Jurkat, Clone E6-1 (cell line): ENCODE results near the gene PRM2.

ENCODE experiments used
- DNase-seq: peaks from one replicate; pipeline ENCODE4 v3.0.0-alpha.2; 2011; ENCODE audit warnings: low read depth, low spot score
- H3K4me3 ChIP-seq: 2 replicates; pipeline ENCODE4 v1.5.1; 2011; ENCODE audit warnings: mild to moderate bottlenecking, low read length, control low read depth, moderate library complexity

Gene PRM2

DNA sequence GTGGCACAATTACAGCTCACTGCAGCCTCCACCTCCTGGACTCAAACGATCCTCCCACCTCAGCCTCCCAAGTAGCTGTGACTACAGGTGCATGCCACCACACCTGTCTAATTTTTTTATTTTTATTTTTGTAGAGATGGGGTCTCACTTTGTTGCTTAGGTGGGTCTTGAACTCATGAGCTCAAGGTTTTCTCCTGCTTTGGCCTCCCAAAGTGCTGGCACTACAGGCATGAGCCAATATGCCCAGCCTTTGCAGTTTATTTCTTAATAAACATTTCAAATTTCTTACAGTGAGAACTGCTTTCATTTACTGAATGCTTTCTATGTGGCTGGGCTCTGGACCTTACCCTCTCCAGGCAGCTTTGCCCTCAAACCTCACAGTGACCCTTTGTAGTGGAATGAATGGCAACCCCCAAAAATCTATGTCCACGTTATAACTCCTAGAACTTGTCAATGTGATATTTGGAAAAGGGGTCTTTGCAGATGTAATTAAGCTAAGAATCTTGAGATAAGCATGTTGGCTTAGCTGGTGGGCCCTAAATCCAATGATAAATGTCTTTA, 5.6 kb downstream of the PRM2 start:
- no peak for DNase-seq
- no peak overlapping the region for H3K4me3 ChIP-seq

- no peak for DNase-seq
- no peak within 1 kb of the TSS for H3K4me3 ChIP-seq
These were observed 7.3 kb downstream of the PRM2 start, which contains the start of gene TNP2 for GRCh38 chr16:11268921-11269375. Gene TNP2, minus strand, starts transcription at chr16:11269325. Its CDS starts 63 bp downstream, at chr16:11269262.

GRCh38 chr16:11265124-11265523, 11.2 kb downstream of the PRM2 start:
- DNase-seq: no peak
- no peak overlapping the region for H3K4me3 ChIP-seq

GRCh38 chr16:11264155-11264832, 12.0 kb downstream of the PRM2 start:
- no peak overlapping the region for H3K4me3 ChIP-seq
- DNase-seq: no peak

DNA sequence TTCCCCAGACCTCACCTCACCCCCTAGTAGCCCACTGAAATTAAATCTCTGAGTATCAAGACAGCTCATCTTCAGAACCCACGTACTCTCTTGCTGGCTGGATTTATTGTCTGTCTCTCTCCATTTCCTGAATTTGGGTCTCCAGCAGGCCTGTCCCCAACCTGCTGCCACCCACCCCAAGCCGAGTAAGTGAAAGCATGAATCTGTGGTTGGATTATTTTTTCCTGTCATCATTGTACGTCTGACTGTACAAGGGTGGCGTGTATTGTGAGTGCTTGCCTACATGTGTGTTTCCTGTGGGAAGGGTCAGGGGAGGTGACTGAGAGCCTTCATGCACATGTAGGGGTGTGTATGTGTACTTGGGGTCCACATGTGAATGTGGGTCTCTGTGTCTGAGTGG, 12.5 kb downstream of the PRM2 start:
- no peak overlapping the region for H3K4me3 ChIP-seq
- peak; percentile 27 for DNase-seq

- DNase-seq: no peak
- no peak overlapping the region for H3K4me3 ChIP-seq
These were observed 13.4 kb downstream of the PRM2 start for GRCh38 chr16:11262915-11263314.

- H3K4me3 ChIP-seq: no peak overlapping the region
- no peak for DNase-seq
These were observed 15.7 kb downstream of the PRM2 start for GRCh38 chr16:11260596-11260966.

- H3K4me3 ChIP-seq: no peak overlapping the region
- DNase-seq: no peak
These were observed 16.4 kb downstream of the PRM2 start for GRCh38 chr16:11259655-11260595.

- no peak overlapping the region for H3K4me3 ChIP-seq
- DNase-seq: peak; percentile 79
These were observed 17.5 kb downstream of the PRM2 start for GRCh38 chr16:11258553-11259492.

DNA sequence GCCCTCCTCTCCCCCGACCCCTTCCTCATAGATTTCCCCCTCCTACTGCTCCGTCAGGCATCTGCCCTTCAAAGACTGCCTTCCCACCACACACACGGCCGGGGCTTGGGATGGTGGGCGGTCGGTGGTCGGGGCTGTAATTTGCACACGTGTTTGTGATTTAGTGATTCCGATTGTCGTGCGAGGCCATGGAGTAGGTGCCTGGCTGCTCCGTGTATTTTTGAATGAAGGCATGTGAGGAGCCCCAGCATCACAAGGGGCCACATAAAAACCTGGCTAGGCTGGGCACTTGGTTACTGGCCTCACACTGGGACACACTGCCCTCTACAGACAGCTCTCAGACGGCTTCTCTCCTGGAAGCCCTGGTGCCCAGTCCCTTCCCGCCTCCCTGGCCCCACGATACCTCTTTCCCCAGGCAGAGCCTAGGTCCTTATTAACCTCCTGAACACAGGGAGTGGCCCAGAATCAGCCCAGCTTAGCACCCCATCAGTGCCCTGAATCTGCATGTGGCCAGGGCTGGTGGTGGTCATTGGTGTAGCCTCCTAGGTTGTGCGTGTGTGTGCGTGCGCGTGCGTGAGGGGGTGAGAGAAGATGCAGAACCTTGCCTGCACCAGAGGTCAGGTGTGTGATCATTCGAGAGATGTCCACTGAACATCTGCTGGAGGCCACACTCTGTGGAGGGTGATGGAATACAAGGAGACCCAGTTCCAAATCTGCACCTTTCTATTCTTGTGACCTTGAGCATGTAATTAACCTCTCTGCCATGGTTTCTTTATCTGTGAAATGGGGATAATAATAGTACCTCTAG, 18.9 kb downstream of the PRM2 start:
- peak; percentile 52 for DNase-seq
- peak overlapping the region; percentile 81 for H3K4me3 ChIP-seq

DNA sequence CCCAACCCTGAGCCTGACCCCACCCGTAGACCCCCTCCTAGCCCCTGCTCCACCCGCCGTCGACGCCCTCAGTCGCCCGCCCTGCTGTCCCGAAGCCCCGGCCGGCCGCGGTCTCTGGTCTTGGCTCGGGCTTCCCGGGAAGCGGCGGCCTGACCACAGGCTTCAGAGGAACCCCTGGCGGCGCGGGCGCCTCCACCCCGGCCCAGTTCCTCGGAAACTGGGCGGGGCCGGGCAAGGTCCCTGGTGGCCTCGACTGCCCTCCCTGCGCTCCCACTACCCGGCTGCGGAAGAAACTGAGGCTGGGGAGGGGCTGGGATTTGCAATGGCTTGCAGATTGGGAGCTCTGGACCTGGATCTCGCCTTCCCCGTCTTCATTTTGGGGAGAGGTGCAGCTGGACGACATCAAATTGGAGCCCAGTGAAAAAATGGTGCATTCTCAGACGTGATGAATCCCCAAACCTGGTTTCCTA, 19.6 kb downstream of the PRM2 start:
- no peak for DNase-seq

GRCh38 chr16:11255737-11256660, 20.3 kb downstream of the PRM2 start, which contains the start of gene SOCS1:
Gene SOCS1, minus strand, starts transcription at chr16:11256204. Its CDS starts 726 bp downstream, at chr16:11255478.
- peak; percentile 66 for DNase-seq
- peak within 1 kb of the TSS; percentile 81 for H3K4me3 ChIP-seq

More for the DNA sequence above, 19.6 kb downstream of the PRM2 start:
- peak overlapping the region; percentile 81 for H3K4me3 ChIP-seq

DNA sequence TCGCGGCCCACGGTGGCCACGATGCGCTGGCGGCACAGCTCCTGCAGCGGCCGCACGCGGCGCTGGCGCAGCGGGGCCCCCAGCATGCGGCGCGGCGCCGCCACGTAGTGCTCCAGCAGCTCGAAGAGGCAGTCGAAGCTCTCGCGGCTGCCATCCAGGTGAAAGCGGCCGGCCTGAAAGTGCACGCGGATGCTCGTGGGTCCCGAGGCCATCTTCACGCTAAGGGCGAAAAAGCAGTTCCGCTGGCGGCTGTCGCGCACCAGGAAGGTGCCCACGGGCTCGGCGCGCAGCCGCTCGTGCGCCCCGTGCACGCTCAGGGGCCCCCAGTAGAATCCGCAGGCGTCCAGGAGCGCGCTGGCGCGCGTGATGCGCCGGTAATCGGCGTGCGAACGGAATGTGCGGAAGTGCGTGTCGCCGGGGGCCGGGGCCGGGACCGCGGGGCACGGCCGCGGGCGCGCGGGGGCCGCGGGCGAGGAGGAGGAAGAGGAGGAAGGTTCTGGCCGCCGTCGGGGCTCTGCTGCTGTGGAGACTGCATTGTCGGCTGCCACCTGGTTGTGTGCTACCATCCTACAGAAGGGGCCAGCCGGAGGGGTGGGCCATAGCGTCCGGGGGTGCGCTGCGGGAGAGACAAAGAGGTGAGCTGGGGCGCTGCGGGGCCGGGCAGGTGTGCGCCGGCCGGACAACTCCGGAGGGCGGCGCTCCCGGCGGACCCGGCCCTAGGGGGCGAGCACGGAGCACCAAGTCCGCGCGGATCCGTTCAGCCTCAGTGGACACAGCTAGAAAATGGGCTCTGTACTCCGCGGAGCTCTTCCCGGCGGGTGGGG, 21.2 kb downstream of the PRM2 start:
- no peak for DNase-seq

GRCh38 chr16:11253995-11254912, 22.0 kb downstream of the PRM2 start:
- DNase-seq: no peak
- no peak overlapping the region for H3K4me3 ChIP-seq

More for the DNA sequence above, 21.2 kb downstream of the PRM2 start:
- peak overlapping the region; percentile 58 for H3K4me3 ChIP-seq
